Ishikawa (cell line): Measurements from ENCODE around the gene PPP1CC.

Experiments used
- CEBPB ChIP-seq: IDR thresholded peaks from 2 replicates; pipeline ENCODE4 v1.6.1; 2012
- CREB1 ChIP-seq: IDR thresholded peaks from 2 replicates; pipeline ENCODE4 v1.6.1; 2012; ENCODE audit warnings: low read depth
- EGR1 ChIP-seq: IDR thresholded peaks from 2 replicates; pipeline ENCODE4 v1.6.1; 2012
- EP300 ChIP-seq: IDR thresholded peaks from 2 replicates; pipeline ENCODE4 v1.6.1; 2012; ENCODE audit warnings: borderline replicate concordance
- FOXM1 ChIP-seq: IDR thresholded peaks from 2 replicates; pipeline ENCODE4 v1.6.1; 2012; ENCODE audit warnings: low read depth, borderline replicate concordance
- NFIC ChIP-seq: IDR thresholded peaks from 2 replicates; pipeline ENCODE4 v1.6.1; 2012
- RAD21 ChIP-seq: IDR thresholded peaks from 2 replicates; pipeline ENCODE4 v1.6.1; 2012; ENCODE audit warnings: low read depth
- TAF1 ChIP-seq: IDR thresholded peaks from 2 replicates; pipeline ENCODE4 v1.6.1; 2012; ENCODE audit warnings: low read depth, mild to moderate bottlenecking
- TCF12 ChIP-seq: IDR thresholded peaks from 2 replicates; pipeline ENCODE4 v1.6.1; 2012; ENCODE audit warnings: low read depth
- TEAD4 ChIP-seq: IDR thresholded peaks from 2 replicates; pipeline ENCODE4 v1.6.1; 2012
- YY1 ChIP-seq: IDR thresholded peaks from 2 replicates; pipeline ENCODE4 v1.6.1; 2012; ENCODE audit warnings: low read depth
- ZBTB7A ChIP-seq: IDR thresholded peaks from 2 replicates; pipeline ENCODE4 v1.6.1; 2012; ENCODE audit warnings: low read depth
- TF ChIP-seq, protein P1 (sequence below): IDR thresholded peaks from 2 replicates; pipeline ENCODE4 v1.6.1; 2012
- TF ChIP-seq, protein P2 (sequence below): IDR thresholded peaks from 2 replicates; pipeline ENCODE4 v1.6.1; 2012
- TF ChIP-seq, protein P3 (sequence below): IDR thresholded peaks from 2 replicates; pipeline ENCODE4 v1.6.1; 2012; ENCODE audit warnings: low read depth, mild to moderate bottlenecking

PPP1CC gene

DNA sequence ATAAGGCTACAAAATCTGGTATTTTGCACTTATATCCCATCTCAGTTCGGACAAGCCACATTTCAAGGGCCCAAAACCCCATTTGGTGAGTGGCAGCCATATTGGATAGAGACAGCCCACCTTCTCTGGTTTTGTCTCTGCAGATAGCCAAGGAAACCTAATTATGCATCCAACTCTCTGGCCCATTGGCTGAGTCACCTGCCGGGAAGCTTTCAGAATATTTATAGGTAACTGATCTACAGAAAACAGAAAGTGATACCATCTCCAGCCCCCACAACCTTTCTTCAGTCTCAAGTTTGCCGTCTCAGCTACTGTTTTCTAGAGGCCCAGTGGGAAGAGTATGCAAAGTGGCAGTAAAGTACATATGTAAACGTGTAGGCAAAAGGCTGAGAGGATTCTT is 33.7 kb upstream of the PPP1CC start:
- TF ChIP-seq TAF1 (no peak), FOXM1 (no peak), EP300 (no peak)

DNA sequence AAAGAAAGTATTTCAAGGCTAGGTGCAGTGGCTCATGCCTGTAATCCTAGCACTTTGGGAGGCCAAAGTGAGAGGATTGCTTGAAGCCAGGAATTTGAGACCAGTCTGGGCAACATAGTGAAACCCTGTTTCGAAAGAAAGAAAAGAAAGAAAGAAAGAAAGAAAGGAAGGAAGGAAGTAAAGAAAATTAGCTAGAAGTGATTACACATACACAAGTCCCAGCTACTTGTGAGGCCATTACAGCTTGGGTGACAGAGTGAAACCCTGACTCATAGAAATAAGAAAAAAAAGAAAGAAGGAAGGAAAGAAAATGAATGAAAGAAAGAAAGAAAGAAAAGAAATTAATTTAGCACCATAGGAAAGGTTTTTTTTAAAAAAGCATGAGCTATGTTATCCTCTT is 33.3 kb upstream of the PPP1CC start:
- TF ChIP-seq CEBPB: no peak
- TF ChIP-seq, protein P1, sequence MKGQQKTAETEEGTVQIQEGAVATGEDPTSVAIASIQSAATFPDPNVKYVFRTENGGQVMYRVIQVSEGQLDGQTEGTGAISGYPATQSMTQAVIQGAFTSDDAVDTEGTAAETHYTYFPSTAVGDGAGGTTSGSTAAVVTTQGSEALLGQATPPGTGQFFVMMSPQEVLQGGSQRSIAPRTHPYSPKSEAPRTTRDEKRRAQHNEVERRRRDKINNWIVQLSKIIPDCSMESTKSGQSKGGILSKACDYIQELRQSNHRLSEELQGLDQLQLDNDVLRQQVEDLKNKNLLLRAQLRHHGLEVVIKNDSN: no peak
- no peak for TF ChIP-seq EP300
- no peak for TF ChIP-seq RAD21
- no peak for TF ChIP-seq TEAD4
- no peak for TF ChIP-seq FOXM1
- no peak for TF ChIP-seq ZBTB7A
- no peak for TF ChIP-seq TCF12
- no peak for TF ChIP-seq YY1
- TF ChIP-seq NFIC: no peak
- TF ChIP-seq, protein P2, sequence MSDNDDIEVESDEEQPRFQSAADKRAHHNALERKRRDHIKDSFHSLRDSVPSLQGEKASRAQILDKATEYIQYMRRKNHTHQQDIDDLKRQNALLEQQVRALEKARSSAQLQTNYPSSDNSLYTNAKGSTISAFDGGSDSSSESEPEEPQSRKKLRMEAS: no peak
- no peak for TF ChIP-seq TAF1
- no peak for TF ChIP-seq CREB1
- TF ChIP-seq, protein P3, sequence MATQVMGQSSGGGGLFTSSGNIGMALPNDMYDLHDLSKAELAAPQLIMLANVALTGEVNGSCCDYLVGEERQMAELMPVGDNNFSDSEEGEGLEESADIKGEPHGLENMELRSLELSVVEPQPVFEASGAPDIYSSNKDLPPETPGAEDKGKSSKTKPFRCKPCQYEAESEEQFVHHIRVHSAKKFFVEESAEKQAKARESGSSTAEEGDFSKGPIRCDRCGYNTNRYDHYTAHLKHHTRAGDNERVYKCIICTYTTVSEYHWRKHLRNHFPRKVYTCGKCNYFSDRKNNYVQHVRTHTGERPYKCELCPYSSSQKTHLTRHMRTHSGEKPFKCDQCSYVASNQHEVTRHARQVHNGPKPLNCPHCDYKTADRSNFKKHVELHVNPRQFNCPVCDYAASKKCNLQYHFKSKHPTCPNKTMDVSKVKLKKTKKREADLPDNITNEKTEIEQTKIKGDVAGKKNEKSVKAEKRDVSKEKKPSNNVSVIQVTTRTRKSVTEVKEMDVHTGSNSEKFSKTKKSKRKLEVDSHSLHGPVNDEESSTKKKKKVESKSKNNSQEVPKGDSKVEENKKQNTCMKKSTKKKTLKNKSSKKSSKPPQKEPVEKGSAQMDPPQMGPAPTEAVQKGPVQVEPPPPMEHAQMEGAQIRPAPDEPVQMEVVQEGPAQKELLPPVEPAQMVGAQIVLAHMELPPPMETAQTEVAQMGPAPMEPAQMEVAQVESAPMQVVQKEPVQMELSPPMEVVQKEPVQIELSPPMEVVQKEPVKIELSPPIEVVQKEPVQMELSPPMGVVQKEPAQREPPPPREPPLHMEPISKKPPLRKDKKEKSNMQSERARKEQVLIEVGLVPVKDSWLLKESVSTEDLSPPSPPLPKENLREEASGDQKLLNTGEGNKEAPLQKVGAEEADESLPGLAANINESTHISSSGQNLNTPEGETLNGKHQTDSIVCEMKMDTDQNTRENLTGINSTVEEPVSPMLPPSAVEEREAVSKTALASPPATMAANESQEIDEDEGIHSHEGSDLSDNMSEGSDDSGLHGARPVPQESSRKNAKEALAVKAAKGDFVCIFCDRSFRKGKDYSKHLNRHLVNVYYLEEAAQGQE: no peak
- TF ChIP-seq EGR1: no peak

DNA sequence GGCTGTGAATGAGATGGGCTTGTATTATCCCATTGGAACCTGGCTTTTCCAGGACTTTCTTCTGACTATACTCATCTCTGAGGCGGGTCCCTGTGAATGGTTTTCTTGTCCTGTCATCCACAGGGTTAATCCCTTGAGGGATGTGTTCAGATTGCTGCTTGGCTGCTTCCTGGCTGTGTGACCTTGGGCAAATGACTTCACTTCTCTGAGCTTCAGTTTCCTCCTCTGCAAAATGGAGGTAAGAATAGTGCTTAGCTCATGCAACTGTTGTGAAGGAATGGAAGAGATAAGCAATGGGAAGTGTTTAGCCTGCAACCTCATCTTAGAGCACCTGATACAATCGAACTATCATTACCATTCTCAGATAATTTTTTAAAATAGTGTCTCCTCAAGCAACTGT is 32.1 kb upstream of the PPP1CC start:
- no peak for TF ChIP-seq NFIC
- no peak for TF ChIP-seq TEAD4
- no peak for TF ChIP-seq TCF12
- TF ChIP-seq, protein P3: no peak
- no peak for TF ChIP-seq CEBPB
- TF ChIP-seq CREB1: no peak
- TF ChIP-seq YY1: no peak
- no peak for TF ChIP-seq EP300
- no peak for TF ChIP-seq RAD21
- TF ChIP-seq EGR1: no peak
- TF ChIP-seq, protein P1: no peak
- no peak for TF ChIP-seq FOXM1
- no peak for TF ChIP-seq ZBTB7A
- TF ChIP-seq TAF1: no peak
- TF ChIP-seq, protein P2: no peak

DNA sequence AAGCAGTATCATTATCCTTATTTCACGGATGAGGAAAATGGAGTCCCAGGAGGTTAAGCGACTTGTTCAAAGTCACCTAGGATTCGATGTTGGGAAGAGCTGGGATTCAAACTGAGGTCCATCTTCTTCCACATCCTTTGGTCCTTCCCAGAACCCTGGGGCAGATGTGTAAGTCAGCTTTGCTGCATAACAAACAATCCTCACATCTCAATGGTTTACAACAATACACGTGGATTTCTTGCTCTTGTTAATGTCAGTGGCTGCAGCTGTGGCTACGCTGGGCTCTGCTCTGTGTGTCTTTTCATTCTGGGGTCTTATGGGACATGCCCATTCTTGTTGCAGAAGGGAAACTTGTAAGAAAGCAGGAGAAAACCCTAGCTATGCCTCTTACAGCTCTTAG is 26.3 kb upstream of the PPP1CC start:
- TF ChIP-seq, protein P3: no peak
- TF ChIP-seq CEBPB (no peak), TEAD4 (no peak), CREB1 (no peak), TAF1 (no peak), EGR1 (no peak), YY1 (no peak)
- TF ChIP-seq, protein P1: no peak
- TF ChIP-seq, protein P2: no peak
